ENCODE results near the gene ADGRL2. TPM values are rescaled to one million over a fixed set of nuclear protein-coding genes. Genes with fewer than 3 reads are reported as not detected.

ADGRL2 gene
- total RNA-seq, 1 donor from 2014 or later: not detected

- H3K4me1 Mint-ChIP-seq: no peaks in the 10 kb centered on the region
- intact Hi-C loops (cut with micrococcal nuclease): no loop called here
- ChIA-PET POLR2A (no interaction called here), CTCF (no interaction called here)
- no peaks in the 10 kb centered on the region for H3K36me3 Mint-ChIP-seq (ENCODE audit: low read depth)
- H3K4me3 Mint-ChIP-seq: no peak overlapping the region
- no peak for DNase-seq
- no peaks in the 10 kb centered on the region for H3K27me3 Mint-ChIP-seq
- H3K27ac Mint-ChIP-seq: no peak overlapping the region
- ATAC-seq (ENCODE audit: low read depth): no peak
- H3K9me3 Mint-ChIP-seq: peaks cover 5% of the 10 kb centered on the region
- TF ChIP-seq CTCF (IDR thresholded peaks at IDR 0.05): no peak
Measured at GRCh38 chr1:82007804-82008203, 207.1 kb downstream of the ADGRL2 start.

- ChIA-PET POLR2A (no interaction called here), CTCF (no interaction called here)
- intact Hi-C loops (cut with micrococcal nuclease): no loop called here
- ATAC-seq (ENCODE audit: low read depth) (no peak), DNase-seq (no peak)
- Mint-ChIP-seq H3K9me3 (peaks cover 7% of the 10 kb centered on the region), H3K4me1 (no peaks in the 10 kb centered on the region), H3K4me3 (no peak overlapping the region), H3K36me3 (ENCODE audit: low read depth) (no peaks in the 10 kb centered on the region), H3K27me3 (no peaks in the 10 kb centered on the region), H3K27ac (no peak overlapping the region)
- no peak for TF ChIP-seq CTCF (IDR thresholded peaks at IDR 0.05)
Measured at GRCh38 chr1:82013702-82014101, 213.0 kb downstream of the ADGRL2 start.

- no peaks in the 10 kb centered on the region for H3K4me1 Mint-ChIP-seq
- ChIA-PET POLR2A (no interaction called here), CTCF (no interaction called here)
- no peaks in the 10 kb centered on the region for H3K36me3 Mint-ChIP-seq (ENCODE audit: low read depth)
- ATAC-seq (ENCODE audit: low read depth) (no peak), DNase-seq (no peak)
- H3K9me3 Mint-ChIP-seq: peaks cover 6% of the 10 kb centered on the region
- TF ChIP-seq CTCF (IDR thresholded peaks at IDR 0.05): no peak
- H3K4me3 Mint-ChIP-seq: no peak overlapping the region
- H3K27ac Mint-ChIP-seq: no peak overlapping the region
- intact Hi-C loops (cut with micrococcal nuclease): no loop called here
- H3K27me3 Mint-ChIP-seq: no peaks in the 10 kb centered on the region
Measured at GRCh38 chr1:82015444-82015843, 214.7 kb downstream of the ADGRL2 start.

GRCh38 chr1:82018319-82018718, 217.6 kb downstream of the ADGRL2 start:
- H3K27me3 Mint-ChIP-seq: no peaks in the 10 kb centered on the region
- intact Hi-C loops (cut with micrococcal nuclease): no loop called here
- no peak for TF ChIP-seq CTCF (IDR thresholded peaks at IDR 0.05)
- no peak overlapping the region for H3K27ac Mint-ChIP-seq
- H3K4me3 Mint-ChIP-seq: no peak overlapping the region
- H3K9me3 Mint-ChIP-seq: peaks cover 6% of the 10 kb centered on the region
- no peaks in the 10 kb centered on the region for H3K36me3 Mint-ChIP-seq (ENCODE audit: low read depth)
- DNase-seq (no peak), ATAC-seq (ENCODE audit: low read depth) (no peak)
- CTCF ChIA-PET: no interaction called here
- POLR2A ChIA-PET: no interaction called here
- no peaks in the 10 kb centered on the region for H3K4me1 Mint-ChIP-seq

- no peak for TF ChIP-seq CTCF (IDR thresholded peaks at IDR 0.05)
Measured at GRCh38 chr1:82019508-82019907, 218.8 kb downstream of the ADGRL2 start.

More at GRCh38 chr1:82019508-82019907, 218.8 kb downstream of the ADGRL2 start:
- Mint-ChIP-seq H3K36me3 (ENCODE audit: low read depth) (no peaks in the 10 kb centered on the region), H3K9me3 (peaks cover 6% of the 10 kb centered on the region), H3K4me3 (no peak overlapping the region), H3K27ac (no peak overlapping the region), H3K4me1 (no peaks in the 10 kb centered on the region), H3K27me3 (no peaks in the 10 kb centered on the region)
- ChIA-PET POLR2A (no interaction called here), CTCF (no interaction called here)
- DNase-seq (no peak), ATAC-seq (ENCODE audit: low read depth) (no peak)
- intact Hi-C loops (cut with micrococcal nuclease): no loop called here

Data from activated B cell treated with CpG ODN at 0.5 μM for 24 hours (primary cell).